Mucosa of rectum (tissue), 2 donors: ENCODE data around the gene SPEF1.
"Not testable (repeated sequence)": the region's sequence is repeated elsewhere in the genome, so short reads cannot be mapped to it uniquely, and the experiment has no call there.

Experiments used
- H3K27ac ChIP-seq, 2 donors: one replicate each; pipeline ENCODE4 v1.7.0; 2013; ENCODE audit warnings: inconsistent platforms in 2 of 2, low read depth in 2 of 2, low read length in 2 of 2
- H3K27me3 ChIP-seq, 2 donors: one replicate each; pipeline ENCODE4 v1.7.0; 2013; ENCODE audit warnings: low read length in 2 of 2; ENCODE audit not compliant: control insufficient read depth in 2 of 2, insufficient read depth in 2 of 2
- H3K36me3 ChIP-seq, 2 donors: one replicate each; pipeline ENCODE4 v1.7.0; 2013; ENCODE audit warnings: low read length in 2 of 2; ENCODE audit not compliant: control insufficient read depth in 2 of 2, insufficient read depth in 2 of 2
- H3K4me1 ChIP-seq, 2 donors: one replicate each; pipeline ENCODE4 v1.7.0; 2013; ENCODE audit warnings: low read length in 2 of 2, mild to moderate bottlenecking in 1 of 2; ENCODE audit not compliant: control insufficient read depth in 2 of 2, insufficient read depth in 2 of 2
- H3K4me3 ChIP-seq, 2 donors: one replicate each; pipeline ENCODE4 v1.7.0; 2013; ENCODE audit warnings: low read length in 2 of 2
- H3K9ac ChIP-seq, 2 donors: one replicate each; pipeline ENCODE4 v1.7.0; 2013; ENCODE audit warnings: low read length in 2 of 2, low read depth in 1 of 2, mild to moderate bottlenecking in 1 of 2
- H3K9me3 ChIP-seq, 2 donors: one replicate each; pipeline ENCODE4 v1.7.0; 2013; ENCODE audit warnings: low read length in 2 of 2; ENCODE audit not compliant: control insufficient read depth in 2 of 2
- donor health status: healthy.
- donor health status: Normal muscosa, but diverticular disease.

SPEF1 gene

DNA sequence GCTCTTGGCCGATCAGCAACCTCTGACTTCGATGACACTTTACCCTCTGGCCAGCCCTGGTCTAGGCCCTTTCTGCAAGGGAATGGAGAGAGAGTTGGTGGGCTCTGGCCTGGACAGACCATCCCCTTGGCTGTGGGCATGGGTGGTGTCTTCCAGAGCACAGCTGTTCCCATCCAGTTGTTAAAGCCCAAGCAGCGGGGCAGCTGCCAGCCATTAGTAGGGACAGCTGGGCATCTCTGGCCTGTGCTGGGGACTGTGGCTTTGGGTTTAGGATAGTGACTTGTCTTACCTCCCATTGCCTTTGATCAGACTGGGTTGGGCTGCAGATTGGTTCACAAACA lies 17.6 kb upstream of the SPEF1 start:
- Histone ChIP-seq H3K27me3 (no peaks in the 10 kb centered on the region), H3K9me3 (no peaks in the 10 kb centered on the region), H3K9ac (no peak overlapping the region), H3K4me1 (peaks cover 45 to 47% of the 10 kb centered on the region in 2 donors), H3K36me3 (peaks cover 22 to 23% of the 10 kb centered on the region in 2 donors), H3K27ac (peak overlapping the region; percentile 42 to 62), H3K4me3 (no peak overlapping the region)

GRCh38 chr20:3798373-3798768 lies 17.1 kb upstream of the SPEF1 start:
- H3K27ac ChIP-seq = peak overlapping the region; percentile 39 to 62
- no peaks in the 10 kb centered on the region for H3K9me3 ChIP-seq
- peaks cover 17 to 18% of the 10 kb centered on the region in 2 donors for H3K36me3 ChIP-seq
- peak overlapping the region in 1 of 2 donors; percentile 71 for H3K4me3 ChIP-seq
- H3K4me1 ChIP-seq = peaks cover 45 to 47% of the 10 kb centered on the region in 2 donors
- peak overlapping the region in 1 of 2 donors; percentile 6 for H3K9ac ChIP-seq
- no peaks in the 10 kb centered on the region for H3K27me3 ChIP-seq

GRCh38 chr20:3797592-3798372 lies 16.5 kb upstream of the SPEF1 start:
- Histone ChIP-seq H3K9me3 (no peaks in the 10 kb centered on the region), H3K4me1 (peaks cover 45 to 47% of the 10 kb centered on the region in 2 donors), H3K9ac (peak overlapping the region; percentile 6 to 19), H3K36me3 (peaks cover 11 to 15% of the 10 kb centered on the region in 2 donors), H3K27ac (peak overlapping the region; percentile 39 to 62), H3K27me3 (no peaks in the 10 kb centered on the region), H3K4me3 (peak overlapping the region; percentile 71 to 79)

GRCh38 chr20:3797226-3797545 lies 15.9 kb upstream of the SPEF1 start:
- Histone ChIP-seq H3K27me3 (no peaks in the 10 kb centered on the region), H3K9me3 (no peaks in the 10 kb centered on the region), H3K9ac (peak overlapping the region; percentile 2 to 27), H3K27ac (peak overlapping the region in 1 of 2 donors; percentile 62), H3K4me1 (peaks cover 45 to 47% of the 10 kb centered on the region in 2 donors), H3K4me3 (peak overlapping the region; percentile 71 to 79), H3K36me3 (peaks cover 5 to 12% of the 10 kb centered on the region in 2 donors)

GRCh38 chr20:3796477-3797225 lies 15.4 kb upstream of the SPEF1 start:
- H3K27me3 ChIP-seq = no peaks in the 10 kb centered on the region
- peaks cover 5 to 6% of the 10 kb centered on the region in 2 donors for H3K36me3 ChIP-seq
- peaks cover 45 to 47% of the 10 kb centered on the region in 2 donors for H3K4me1 ChIP-seq
- peak overlapping the region; percentile 27 to 63 for H3K9ac ChIP-seq
- H3K9me3 ChIP-seq = no peaks in the 10 kb centered on the region
- peak overlapping the region; percentile 71 to 79 for H3K4me3 ChIP-seq
- peak overlapping the region in 1 of 2 donors; percentile 98 for H3K27ac ChIP-seq

- Histone ChIP-seq H3K9ac (peak within 1 kb of the TSS; percentile 85 to 95), H3K4me1 (peaks cover 45 to 46% of the 10 kb centered on the region in 2 donors), H3K4me3 (peak within 1 kb of the TSS; percentile 79 to 87), H3K36me3 (no peaks in the 10 kb centered on the region), H3K27ac (peak within 1 kb of the TSS; percentile 91 to 98), H3K27me3 (no peaks in the 10 kb centered on the region), H3K9me3 (no peaks in the 10 kb centered on the region)
Measured at GRCh38 chr20:3795511-3796468, 14.5 kb upstream of the SPEF1 start, which contains the start of gene CDC25B. Gene CDC25B (plus strand): TSS chr20:3796310. CDS start chr20:3796532, 222 bp downstream.

- peak overlapping the region in 1 of 2 donors; percentile 87 for H3K4me3 ChIP-seq
- no peaks in the 10 kb centered on the region for H3K9me3 ChIP-seq
- peaks cover 38 to 39% of the 10 kb centered on the region in 2 donors for H3K4me1 ChIP-seq
- H3K9ac ChIP-seq = peak overlapping the region; percentile 85 to 95
- H3K27ac ChIP-seq = peak overlapping the region; percentile 91 to 98
- no peaks in the 10 kb centered on the region for H3K27me3 ChIP-seq
- H3K36me3 ChIP-seq = no peaks in the 10 kb centered on the region
Measured at GRCh38 chr20:3794701-3795420, 13.6 kb upstream of the SPEF1 start.

- not testable (repeated sequence) for H3K9ac ChIP-seq, H3K4me3 ChIP-seq, H3K27me3 ChIP-seq, H3K36me3 ChIP-seq, H3K9me3 ChIP-seq, H3K27ac ChIP-seq
- peaks cover 31 to 33% of the 10 kb centered on the region in 2 donors for H3K4me1 ChIP-seq
Measured at GRCh38 chr20:3794168-3794567, 12.9 kb upstream of the SPEF1 start.

DNA sequence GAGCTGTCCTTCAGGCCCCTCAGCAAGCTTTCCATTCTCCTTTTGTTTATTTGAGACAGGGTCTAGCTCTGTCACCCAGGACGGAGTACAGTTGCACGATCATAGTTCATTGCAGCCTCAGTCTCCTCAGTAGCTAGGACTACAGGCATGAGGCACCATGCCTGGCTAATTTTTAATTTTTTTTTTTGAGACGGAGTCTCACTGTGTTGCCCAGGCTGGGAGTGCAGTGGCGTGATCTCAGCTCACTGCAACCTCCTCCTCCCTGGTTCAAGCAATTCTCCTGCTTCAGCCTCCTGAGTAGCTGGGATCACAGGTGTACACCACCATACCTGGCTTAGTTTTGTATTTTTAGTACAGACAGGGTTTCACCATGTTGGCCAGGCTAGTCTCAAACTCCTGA lies 8.0 kb upstream of the SPEF1 start:
- not testable (repeated sequence) for H3K27me3 ChIP-seq, H3K36me3 ChIP-seq, H3K9ac ChIP-seq, H3K4me3 ChIP-seq, H3K27ac ChIP-seq, H3K9me3 ChIP-seq
- peaks cover 16 to 30% of the 10 kb centered on the region in 2 donors for H3K4me1 ChIP-seq
